T-helper 2 cell treated with Interferon-gamma antibody and Interleukin-4, amounts not matched to agents 5 μg/mL and 100 μg/mL, for 36 hours (primary cell): ENCODE measurements around the gene LHPP.

ENCODE experiments used
- DNase-seq: peaks from one replicate; pipeline ENCODE4 v3.0.0; 2021; ENCODE audit warnings: low spot score
- H3K27ac Mint-ChIP-seq: one replicate; pipeline ENCODE4 v1.8.0; 2021; ENCODE audit warnings: mild to moderate bottlenecking, mixed read lengths
- H3K27me3 Mint-ChIP-seq: one replicate; pipeline ENCODE4 v1.8.0; 2021; ENCODE audit warnings: low read depth, mixed read lengths
- H3K36me3 Mint-ChIP-seq: one replicate; pipeline ENCODE4 v1.8.0; 2021; ENCODE audit warnings: low read depth, mixed read lengths
- H3K4me1 Mint-ChIP-seq: one replicate; pipeline ENCODE4 v1.8.0; 2021; ENCODE audit warnings: low read depth, mixed read lengths
- H3K4me3 Mint-ChIP-seq: one replicate; pipeline ENCODE4 v1.8.0; 2022; ENCODE audit warnings: mild to moderate bottlenecking, moderate library complexity, mixed read lengths
- H3K9me3 Mint-ChIP-seq: one replicate; pipeline ENCODE4 v1.8.0; 2021; ENCODE audit warnings: mixed read lengths

Gene LHPP

GRCh38 chr10:124614003-124614659 is 152.5 kb downstream of the LHPP start:
- Mint-ChIP-seq H3K9me3 (no peaks in the 10 kb centered on the region), H3K27ac (no peak overlapping the region), H3K36me3 (peaks cover 4% of the 10 kb centered on the region), H3K27me3 (peaks cover 2% of the 10 kb centered on the region), H3K4me3 (peak overlapping the region; percentile 26), H3K4me1 (peaks cover 19% of the 10 kb centered on the region)
- DNase-seq: peak; percentile 73

- H3K27me3 Mint-ChIP-seq: peaks cover 2% of the 10 kb centered on the region
- peaks cover 19% of the 10 kb centered on the region for H3K4me1 Mint-ChIP-seq
- DNase-seq: no peak
- H3K4me3 Mint-ChIP-seq: no peak overlapping the region
- no peaks in the 10 kb centered on the region for H3K9me3 Mint-ChIP-seq
- H3K36me3 Mint-ChIP-seq: peaks cover 4% of the 10 kb centered on the region
- no peak overlapping the region for H3K27ac Mint-ChIP-seq
Measured at GRCh38 chr10:124615259-124615658, 153.6 kb downstream of the LHPP start.

DNA sequence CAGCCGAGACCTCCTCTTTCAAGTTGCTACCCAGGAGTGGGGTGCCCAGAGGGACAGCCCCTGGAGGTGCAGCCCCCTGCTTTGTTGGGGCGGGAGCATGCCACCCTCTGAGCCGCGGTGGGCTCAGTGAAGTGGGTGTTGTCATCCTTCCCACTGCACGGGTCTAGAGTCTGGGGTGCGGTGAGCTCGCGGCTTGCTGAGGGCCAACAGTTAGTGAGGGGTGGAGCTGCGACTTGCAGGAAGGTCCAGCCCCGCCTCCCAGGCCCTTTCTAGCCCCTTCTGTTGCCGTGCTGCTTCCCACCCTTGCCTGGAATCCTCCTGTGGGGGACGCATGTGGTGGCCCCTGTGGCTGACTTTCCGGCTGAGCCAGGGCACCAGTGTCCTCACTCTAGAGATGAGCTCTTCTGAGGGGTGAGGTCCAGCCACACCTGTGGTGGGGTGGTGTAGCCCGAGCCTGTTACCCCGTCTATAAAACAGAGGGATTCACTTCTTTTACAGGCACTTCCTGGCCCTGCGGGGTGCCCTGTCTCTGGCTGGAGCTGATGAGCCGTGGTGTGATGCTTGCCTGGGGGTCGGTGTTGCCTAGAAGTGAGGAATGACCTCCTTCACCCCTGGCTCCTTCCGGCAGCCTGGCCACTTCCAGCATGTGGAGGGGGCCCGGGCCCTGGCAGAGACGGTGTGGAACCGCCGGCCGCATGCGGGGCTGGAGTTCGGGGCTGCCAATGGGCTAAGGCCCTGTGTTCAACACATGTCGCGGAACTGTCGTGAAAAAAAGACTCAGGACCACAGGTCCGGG is 154.6 kb downstream of the LHPP start:
- H3K9me3 Mint-ChIP-seq: no peaks in the 10 kb centered on the region
- H3K4me1 Mint-ChIP-seq: peaks cover 19% of the 10 kb centered on the region
- H3K4me3 Mint-ChIP-seq: no peak overlapping the region
- peaks cover 4% of the 10 kb centered on the region for H3K36me3 Mint-ChIP-seq
- no peak overlapping the region for H3K27ac Mint-ChIP-seq
- DNase-seq: no peak
- H3K27me3 Mint-ChIP-seq: no peaks in the 10 kb centered on the region

GRCh38 chr10:124616836-124617130 is 155.2 kb downstream of the LHPP start:
- Mint-ChIP-seq H3K36me3 (peaks cover 4% of the 10 kb centered on the region), H3K27ac (no peak overlapping the region), H3K9me3 (no peaks in the 10 kb centered on the region), H3K4me1 (peaks cover 18% of the 10 kb centered on the region), H3K4me3 (no peak overlapping the region), H3K27me3 (no peaks in the 10 kb centered on the region)
- DNase-seq: no peak

DNA sequence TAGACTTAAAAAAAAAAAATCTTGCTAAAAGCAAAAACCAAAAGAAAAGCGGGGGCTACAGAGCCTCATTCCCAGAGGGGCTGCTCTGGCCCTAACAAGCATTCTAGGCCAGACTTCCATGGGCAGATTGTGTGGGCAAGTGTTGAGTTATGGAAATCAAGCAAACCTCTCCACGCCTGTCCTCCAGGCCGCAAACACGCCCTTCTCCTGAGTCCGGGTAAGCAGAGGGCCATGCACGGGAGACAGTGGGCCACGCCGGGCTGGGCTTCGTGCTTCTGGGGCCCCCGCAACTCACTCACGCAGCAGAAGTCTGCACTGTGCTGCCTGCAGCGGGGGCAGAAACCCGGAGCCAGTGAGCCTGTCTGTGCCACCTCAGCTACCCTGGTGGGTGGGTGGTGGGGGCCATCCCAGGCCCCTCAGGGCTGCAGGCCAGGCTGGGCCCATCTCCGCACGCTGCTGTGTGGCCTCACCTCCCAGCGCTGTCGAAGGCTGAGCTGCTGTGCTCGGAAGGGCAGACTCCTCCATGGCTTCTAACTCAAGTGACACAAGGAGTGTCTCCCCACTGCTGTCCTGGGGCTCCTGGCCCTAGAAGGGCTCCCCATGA is 156.9 kb downstream of the LHPP start:
- H3K4me3 Mint-ChIP-seq: no peak overlapping the region
- no peak for DNase-seq
- peaks cover 4% of the 10 kb centered on the region for H3K36me3 Mint-ChIP-seq
- no peak overlapping the region for H3K27ac Mint-ChIP-seq
- H3K9me3 Mint-ChIP-seq: no peaks in the 10 kb centered on the region
- H3K27me3 Mint-ChIP-seq: no peaks in the 10 kb centered on the region
- H3K4me1 Mint-ChIP-seq: peaks cover 10% of the 10 kb centered on the region

DNA sequence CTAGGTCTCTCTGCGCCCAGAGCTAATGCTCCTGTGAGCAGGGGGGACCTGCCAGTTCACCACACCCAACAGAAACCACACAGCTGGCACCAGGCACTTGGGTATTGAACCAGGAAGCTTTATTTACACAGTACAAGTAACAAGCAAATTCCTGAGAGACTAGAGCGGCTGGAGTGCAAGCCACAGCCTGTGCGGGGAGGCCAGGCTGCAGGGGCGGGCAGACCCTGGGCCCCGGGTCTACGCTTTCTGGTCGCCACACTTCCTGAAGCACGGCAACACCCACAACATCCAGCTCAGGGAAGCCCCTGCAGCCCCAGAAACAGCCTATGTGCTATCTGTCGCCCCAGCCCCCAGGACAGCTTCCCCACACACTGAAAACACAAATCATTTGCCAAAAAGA is 157.6 kb downstream of the LHPP start:
- no peak for DNase-seq
- Mint-ChIP-seq H3K4me3 (no peak overlapping the region), H3K27me3 (no peaks in the 10 kb centered on the region), H3K36me3 (peaks cover 4% of the 10 kb centered on the region), H3K9me3 (no peaks in the 10 kb centered on the region), H3K27ac (no peak overlapping the region), H3K4me1 (peaks cover 5% of the 10 kb centered on the region)

DNA sequence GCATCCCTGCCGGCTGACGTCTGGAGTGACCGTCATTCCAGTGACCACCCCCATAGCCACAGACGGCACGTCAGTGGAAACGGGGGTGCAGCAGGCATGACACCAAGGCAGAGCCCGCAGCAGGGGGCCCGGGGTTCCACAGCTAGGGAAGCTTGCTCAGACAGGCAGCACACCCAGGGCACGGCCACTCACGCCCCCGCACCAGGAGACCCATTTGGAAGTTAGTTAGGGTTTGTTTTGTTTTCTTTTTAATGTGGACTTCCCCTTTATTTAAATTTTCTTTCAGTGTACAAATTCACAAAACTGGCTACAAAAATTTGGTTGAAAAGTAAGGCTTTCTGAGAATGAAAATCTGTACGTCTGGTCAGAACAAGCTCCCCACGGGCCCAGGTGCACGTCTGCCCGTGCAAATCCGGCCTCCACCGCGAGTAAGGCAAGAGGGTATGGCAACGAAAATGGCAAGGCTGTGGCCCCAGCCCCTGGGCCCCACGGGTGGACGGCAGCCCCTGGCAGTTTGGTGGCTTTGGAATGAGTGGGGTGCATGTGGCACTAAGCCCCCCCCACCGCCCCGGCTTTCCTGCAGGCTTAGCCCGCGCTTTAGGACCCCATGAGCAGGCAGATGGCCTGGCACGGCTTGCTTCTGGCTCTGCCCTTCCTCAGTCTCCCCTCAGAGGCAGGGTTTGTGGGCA is 158.3 kb downstream of the LHPP start:
- Mint-ChIP-seq H3K27me3 (no peaks in the 10 kb centered on the region), H3K9me3 (no peaks in the 10 kb centered on the region), H3K27ac (no peak overlapping the region), H3K4me3 (no peak overlapping the region), H3K36me3 (peaks cover 4% of the 10 kb centered on the region), H3K4me1 (peaks cover 4% of the 10 kb centered on the region)
- no peak for DNase-seq

- H3K4me3 Mint-ChIP-seq: no peak overlapping the region
- no peaks in the 10 kb centered on the region for H3K9me3 Mint-ChIP-seq
- no peaks in the 10 kb centered on the region for H3K27me3 Mint-ChIP-seq
- H3K27ac Mint-ChIP-seq: no peak overlapping the region
- peaks cover 5% of the 10 kb centered on the region for H3K4me1 Mint-ChIP-seq
- DNase-seq: no peak
- H3K36me3 Mint-ChIP-seq: peaks cover 4% of the 10 kb centered on the region
Measured at GRCh38 chr10:124621637-124622036, 160.0 kb downstream of the LHPP start.

DNA sequence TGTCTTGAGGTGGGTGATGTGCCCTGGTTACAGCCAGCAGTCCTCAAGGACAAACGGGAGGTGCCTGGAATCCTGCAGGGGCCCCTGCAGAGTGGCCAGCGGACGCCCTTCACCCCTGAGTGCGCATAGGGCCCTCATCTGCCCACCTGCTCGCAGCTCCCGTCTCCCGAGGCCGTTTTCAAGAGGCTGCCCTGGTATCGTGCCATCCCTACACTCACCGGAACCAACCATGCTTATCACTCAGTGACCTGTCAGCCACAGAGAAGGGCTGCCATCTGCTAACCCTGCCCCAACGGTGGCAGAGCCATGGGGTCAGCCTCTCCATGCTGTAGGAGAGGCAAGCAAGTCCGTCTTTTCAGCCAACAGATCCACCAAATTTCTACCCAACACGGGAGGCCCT is 160.5 kb downstream of the LHPP start:
- no peak for DNase-seq
- Mint-ChIP-seq H3K4me3 (no peak overlapping the region), H3K9me3 (no peaks in the 10 kb centered on the region), H3K36me3 (peaks cover 4% of the 10 kb centered on the region), H3K27ac (no peak overlapping the region), H3K4me1 (peaks cover 10% of the 10 kb centered on the region), H3K27me3 (no peaks in the 10 kb centered on the region)

DNA sequence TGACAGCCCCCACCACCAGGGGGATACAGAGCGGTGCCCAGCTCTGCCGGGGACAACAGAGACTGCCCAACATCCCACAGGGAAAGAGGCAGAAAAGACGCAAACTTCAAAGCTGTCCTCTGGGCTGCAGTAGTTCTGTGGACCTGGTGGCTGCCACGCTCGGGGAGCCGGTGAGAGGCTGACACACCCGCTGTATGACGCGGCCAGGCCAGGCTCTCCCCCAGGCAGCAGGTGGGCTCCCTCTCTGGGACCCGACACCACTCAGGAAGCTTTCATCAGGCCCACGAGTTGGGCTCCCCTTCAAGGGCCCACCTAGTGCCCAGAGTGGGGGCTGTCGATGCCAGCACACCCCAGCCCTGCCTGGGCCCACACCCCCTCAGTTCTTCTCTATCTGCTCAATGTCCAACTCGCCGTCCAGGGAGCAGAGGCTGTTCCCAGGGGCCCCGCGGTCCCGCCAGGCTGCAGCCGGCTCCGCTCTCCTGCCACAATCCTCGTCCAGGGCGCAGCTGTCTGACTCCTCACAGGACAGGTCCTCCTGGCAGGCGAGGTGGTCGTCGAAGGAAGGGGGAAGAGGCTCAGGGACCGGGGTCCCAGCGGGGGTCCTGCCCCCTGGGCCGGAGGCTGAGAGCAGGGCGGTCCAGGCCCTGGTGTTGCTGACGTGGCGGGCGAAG is 161.4 kb downstream of the LHPP start:
- Mint-ChIP-seq H3K9me3 (no peaks in the 10 kb centered on the region), H3K27ac (no peak overlapping the region), H3K27me3 (no peaks in the 10 kb centered on the region), H3K4me3 (no peak overlapping the region), H3K4me1 (peaks cover 18% of the 10 kb centered on the region), H3K36me3 (peaks cover 3% of the 10 kb centered on the region)
- DNase-seq: no peak

DNA sequence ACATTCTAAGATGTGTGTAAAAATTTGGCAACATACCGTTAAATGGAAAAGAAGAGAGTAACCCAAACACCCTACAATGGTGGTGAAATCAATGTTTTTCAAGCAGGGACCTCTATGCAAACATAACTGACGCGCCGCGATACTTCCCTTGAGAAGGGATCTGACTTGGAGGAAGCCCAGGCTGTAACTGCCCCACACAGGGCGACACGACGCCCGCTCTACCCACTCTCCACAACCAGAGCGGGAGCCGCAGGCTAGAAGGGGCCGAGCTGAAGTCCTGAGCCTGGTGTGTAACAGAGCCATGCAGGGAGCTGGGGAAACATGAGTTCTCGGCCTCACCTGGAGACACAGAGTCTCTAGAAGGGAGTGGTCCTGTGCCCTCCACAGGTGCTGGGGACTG is 162.4 kb downstream of the LHPP start:
- Mint-ChIP-seq H3K27me3 (no peaks in the 10 kb centered on the region), H3K27ac (no peak overlapping the region), H3K4me1 (peaks cover 19% of the 10 kb centered on the region), H3K4me3 (no peak overlapping the region), H3K9me3 (no peaks in the 10 kb centered on the region), H3K36me3 (peaks cover 3% of the 10 kb centered on the region)
- no peak for DNase-seq

- Mint-ChIP-seq H3K27me3 (no peaks in the 10 kb centered on the region), H3K9me3 (no peaks in the 10 kb centered on the region), H3K4me1 (peaks cover 19% of the 10 kb centered on the region), H3K27ac (no peak overlapping the region), H3K36me3 (peaks cover 3% of the 10 kb centered on the region), H3K4me3 (no peak overlapping the region)
- DNase-seq: no peak
Measured at GRCh38 chr10:124624466-124624865, 162.8 kb downstream of the LHPP start.

- H3K4me3 Mint-ChIP-seq: no peak overlapping the region
- no peaks in the 10 kb centered on the region for H3K27me3 Mint-ChIP-seq
- H3K36me3 Mint-ChIP-seq: peaks cover 3% of the 10 kb centered on the region
- H3K27ac Mint-ChIP-seq: peak overlapping the region; percentile 26
- peaks cover 19% of the 10 kb centered on the region for H3K4me1 Mint-ChIP-seq
- DNase-seq: no peak
- H3K9me3 Mint-ChIP-seq: no peaks in the 10 kb centered on the region
Measured at GRCh38 chr10:124624895-124625294, 163.3 kb downstream of the LHPP start.

DNA sequence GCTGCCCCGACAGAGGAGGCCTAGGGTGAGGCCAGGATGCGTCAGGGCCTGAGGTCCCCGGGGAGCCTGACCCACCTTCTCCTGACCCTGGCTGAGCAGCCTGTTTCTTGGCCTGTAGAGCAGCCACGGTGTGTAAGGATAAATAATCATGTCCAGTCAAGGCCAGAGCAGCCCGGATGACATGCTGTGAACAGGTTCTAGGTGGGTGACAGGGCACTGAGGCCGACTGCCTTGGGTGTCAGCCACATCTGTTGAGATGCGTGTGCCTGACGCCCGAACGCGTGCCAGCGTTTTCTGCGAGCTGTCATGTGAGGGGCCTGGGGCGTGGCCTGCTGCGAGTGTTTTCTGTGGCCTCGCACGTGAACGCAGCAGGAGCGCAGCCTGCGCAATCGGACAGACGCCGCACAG is 164.2 kb downstream of the LHPP start:
- H3K4me3 Mint-ChIP-seq: no peak overlapping the region
- no peak for DNase-seq

More for the DNA sequence above, 164.2 kb downstream of the LHPP start:
- Mint-ChIP-seq H3K4me1 (peaks cover 19% of the 10 kb centered on the region), H3K27ac (no peak overlapping the region), H3K27me3 (no peaks in the 10 kb centered on the region), H3K36me3 (peaks cover 3% of the 10 kb centered on the region), H3K9me3 (no peaks in the 10 kb centered on the region)
